HCT116 (cell line): ENCODE measurements around the gene SLC45A2. TPM values are rescaled to one million over a fixed set of nuclear protein-coding genes. Genes with fewer than 3 reads are reported as not detected.

Experiments
- ATAC-seq: fragments of 200-7000 bp; cut with Tn5 transposase; 2 replicates; pipeline ENCODE4 v1.9.1; 2020; ENCODE audit warnings: mild to moderate bottlenecking, moderate library complexity
- BruUV-seq: library from RNA; stranded (reverse); fragments of 400-500 nt; replicated peaks from 2 replicates; lab custom pipeline; 2021; lab: Mats Ljungman, UMichigan
- CTCF ChIA-PET: fragments of 300-600 bp; sonication (Branson Sonifier 250); formaldehyde crosslinking; loops from one replicate; lab custom pipeline; 2021; ENCODE audit warnings: antibody characterized with exemption; lab: Charles Lee
- POLR2A ChIA-PET: fragments of 300-600, 350-600 bp; sonication (Branson Sonifier 250); formaldehyde crosslinking; loops from one replicate; lab custom pipeline; 2021; ENCODE audit warnings: antibody characterized with exemption; lab: Charles Lee
- RAD21 ChIA-PET, 2 experiments: fragments of 300-600 bp; sonication (Branson Sonifier 250); formaldehyde crosslinking; loops; one replicate each; lab custom pipeline; 2023; ENCODE audit warnings: low total read pairs in 2 of 2; ENCODE audit not compliant: uncharacterized antibody in 2 of 2, unreplicated experiment in 2 of 2, low non-redundant PET in 1 of 2; lab: Charles Lee
- DNase-seq: peaks from one replicate; pipeline ENCODE4 v3.0.0-alpha.2; 2010; ENCODE audit warnings: low read depth, low spot score
- H2AFZ ChIP-seq: fragments of 200-600 bp; shearing (Covaris generic), sonication (generic); 2 replicates; pipeline ENCODE4 v1.6.1; 2017; ENCODE audit warnings: low read depth, mixed run types, mixed read lengths, antibody characterized with exemption, low read length; ENCODE audit not compliant: poor library complexity, severe bottlenecking
- H3K27ac ChIP-seq: 2 replicates; pipeline ENCODE4 v1.5.1; 2012; ENCODE audit warnings: low read depth, low read length
- H3K27me3 ChIP-seq: fragments of 200-600 bp; sonication (generic); 2 replicates; pipeline ENCODE4 v1.6.1; 2016; ENCODE audit warnings: mixed run types, low read length, mixed read lengths; ENCODE audit not compliant: insufficient read depth
- H3K36me3 ChIP-seq, 2 experiments: fragments of 200-500 bp in 1 of 2; fragments of 200-600 bp in 1 of 2; sonication (Bioruptor generic) in 1 of 2; sonication (generic) in 1 of 2; 2 replicates each; pipeline versions ENCODE4 v1.5.1 to v1.6.1; 2014 to 2016; ENCODE audit warnings: low read length in 2 of 2, inconsistent platforms in 1 of 2, mixed read lengths in 1 of 2, mixed run types in 1 of 2; ENCODE audit not compliant: insufficient read depth in 2 of 2, control insufficient read depth in 1 of 2
- H3K4me1 ChIP-seq, 2 experiments: fragments of 200-600 bp in 1 of 2; sonication (generic) in 1 of 2; 2 replicates each; pipeline versions ENCODE4 v1.5.1 to v1.6.1; 2012 to 2017; ENCODE audit warnings: low read length in 2 of 2, inconsistent platforms in 1 of 2, mild to moderate bottlenecking in 1 of 2, mixed read lengths in 1 of 2, mixed run types in 1 of 2, moderate library complexity in 1 of 2; ENCODE audit not compliant: insufficient read depth in 2 of 2, control insufficient read depth in 1 of 2
- H3K4me2 ChIP-seq: fragments of 200-600 bp; sonication (generic); 2 replicates; pipeline ENCODE4 v1.6.1; 2017; ENCODE audit warnings: mixed run types, low read length, mixed read lengths
- H3K4me3 ChIP-seq, 2 experiments: fragments of 200-600 bp in 1 of 2; sonication (generic) in 1 of 2; replicated peaks in 1 of 2; 2 replicates each; pipeline ENCODE4 v1.5.1; 2011 to 2016; ENCODE audit warnings: low read length in 2 of 2, control low read depth in 1 of 2, low read depth in 1 of 2, mild to moderate bottlenecking in 1 of 2, mixed read lengths in 1 of 2, mixed run types in 1 of 2
- H3K79me2 ChIP-seq: fragments of 200-600 bp; sonication (generic); 2 replicates; pipeline ENCODE4 v1.6.1; 2017; ENCODE audit warnings: mild to moderate bottlenecking, mixed run types, low read length, moderate library complexity, mixed read lengths; ENCODE audit not compliant: insufficient read depth
- H3K9ac ChIP-seq: fragments of 200-600 bp; sonication (generic); 2 replicates; pipeline ENCODE4 v1.6.1; 2016; ENCODE audit warnings: low read length, mixed read lengths
- H3K9me2 ChIP-seq: fragments of 200-600 bp; sonication (generic), shearing (Covaris generic); 2 replicates; pipeline ENCODE4 v1.6.1; 2017; ENCODE audit warnings: mixed run types, mild to moderate bottlenecking, moderate library complexity; ENCODE audit not compliant: insufficient read depth
- H3K9me3 ChIP-seq, 2 experiments: fragments of 200-500 bp in 1 of 2; fragments of 200-600 bp in 1 of 2; sonication (Bioruptor generic) in 1 of 2; sonication (generic) in 1 of 2; 2 replicates each; pipeline ENCODE4 v1.6.1; 2014 to 2017; ENCODE audit warnings: low read length in 2 of 2, mixed read lengths in 2 of 2, inconsistent platforms in 1 of 2, low read depth in 1 of 2, mild to moderate bottlenecking in 1 of 2, mixed run types in 1 of 2, moderate library complexity in 1 of 2; ENCODE audit not compliant: control insufficient read depth in 1 of 2, insufficient read depth in 1 of 2
- H4K20me1 ChIP-seq: fragments of 200-600 bp; sonication (generic), shearing (Covaris generic); 2 replicates; pipeline ENCODE4 v1.6.1; 2017; ENCODE audit warnings: mixed run types, mild to moderate bottlenecking, moderate library complexity; ENCODE audit not compliant: insufficient read depth
- CBX3 ChIP-seq: IDR thresholded peaks from 2 replicates; pipeline ENCODE4 v1.6.1; 2012; ENCODE audit warnings: low read depth
- CEBPB ChIP-seq: IDR thresholded peaks from 2 replicates; pipeline ENCODE4 v1.6.1; 2012; ENCODE audit warnings: low read depth
- CTCF ChIP-seq, 3 experiments: fragments of 200-600 bp in 1 of 3; sonication (generic) in 1 of 3; IDR thresholded peaks in 2 of 3; conservative IDR thresholded peaks in 1 of 3; 2 replicates each; pipeline ENCODE4 v1.5.1; 2012 to 2017; ENCODE audit warnings: low read depth in 2 of 3, low read length in 2 of 3, antibody characterized with exemption in 1 of 3, borderline replicate concordance in 1 of 3, control low read depth in 1 of 3, mild to moderate bottlenecking in 1 of 3, mixed read lengths in 1 of 3, mixed run types in 1 of 3, moderate library complexity in 1 of 3; ENCODE audit not compliant: insufficient read depth in 1 of 3
- EGR1 ChIP-seq: IDR thresholded peaks from 2 replicates; pipeline ENCODE4 v1.6.1; 2012; ENCODE audit warnings: low read depth
- FOSL1 ChIP-seq: IDR thresholded peaks from 2 replicates; pipeline ENCODE4 v1.6.1; 2012; ENCODE audit warnings: low read depth
- RAD21 ChIP-seq: IDR thresholded peaks from 2 replicates; pipeline ENCODE4 v1.6.1; 2012; ENCODE audit warnings: low read depth, mild to moderate bottlenecking
- REST ChIP-seq: IDR thresholded peaks from 2 replicates; pipeline ENCODE4 v1.6.1; 2012; ENCODE audit warnings: low read depth
- SIN3A ChIP-seq: IDR thresholded peaks from 2 replicates; pipeline ENCODE4 v1.6.1; 2012; ENCODE audit warnings: low read depth
- TCF7L2 ChIP-seq: IDR thresholded peaks from 2 replicates; pipeline ENCODE4 v1.7.0; 2011; ENCODE audit warnings: borderline replicate concordance, inconsistent platforms; ENCODE audit not compliant: insufficient read depth, insufficient read length; ENCODE audit errors: extremely low read depth
- YY1 ChIP-seq: IDR thresholded peaks from 2 replicates; pipeline ENCODE4 v1.6.1; 2011; ENCODE audit warnings: low read length, low read depth, moderate library complexity, mild to moderate bottlenecking; ENCODE audit not compliant: insufficient replicate concordance; ENCODE audit errors: extremely low read depth
- ZFX ChIP-seq: fragments of 450-650 bp; IDR thresholded peaks from 2 replicates; pipeline ENCODE4 v1.6.1; 2017
- ZNF274 ChIP-seq: fragments of 200-500 bp; sonication (Bioruptor generic); IDR thresholded peaks from 2 replicates; pipeline ENCODE4 v1.6.1; 2014; ENCODE audit warnings: mild to moderate bottlenecking, low read depth, low read length, inconsistent platforms
- intact Hi-C: fragments of 100-400 bp; cut with micrococcal nuclease; formaldehyde crosslinking; loops from 2 replicates; pipeline ENCODE4 v1.10.0; 2022
- total RNA-seq: library from RNA; stranded (reverse); gene quantifications from one replicate; pipeline ENCODE4 v1.2.1, GENCODE V29; 2021; ENCODE audit not compliant: unreplicated experiment
- TF ChIP-seq, protein P1 (sequence below): IDR thresholded peaks from 2 replicates; pipeline ENCODE4 v1.6.1; 2012

SLC45A2 gene
- total RNA-seq, 1 experiment from 2014 or later: not detected

DNA sequence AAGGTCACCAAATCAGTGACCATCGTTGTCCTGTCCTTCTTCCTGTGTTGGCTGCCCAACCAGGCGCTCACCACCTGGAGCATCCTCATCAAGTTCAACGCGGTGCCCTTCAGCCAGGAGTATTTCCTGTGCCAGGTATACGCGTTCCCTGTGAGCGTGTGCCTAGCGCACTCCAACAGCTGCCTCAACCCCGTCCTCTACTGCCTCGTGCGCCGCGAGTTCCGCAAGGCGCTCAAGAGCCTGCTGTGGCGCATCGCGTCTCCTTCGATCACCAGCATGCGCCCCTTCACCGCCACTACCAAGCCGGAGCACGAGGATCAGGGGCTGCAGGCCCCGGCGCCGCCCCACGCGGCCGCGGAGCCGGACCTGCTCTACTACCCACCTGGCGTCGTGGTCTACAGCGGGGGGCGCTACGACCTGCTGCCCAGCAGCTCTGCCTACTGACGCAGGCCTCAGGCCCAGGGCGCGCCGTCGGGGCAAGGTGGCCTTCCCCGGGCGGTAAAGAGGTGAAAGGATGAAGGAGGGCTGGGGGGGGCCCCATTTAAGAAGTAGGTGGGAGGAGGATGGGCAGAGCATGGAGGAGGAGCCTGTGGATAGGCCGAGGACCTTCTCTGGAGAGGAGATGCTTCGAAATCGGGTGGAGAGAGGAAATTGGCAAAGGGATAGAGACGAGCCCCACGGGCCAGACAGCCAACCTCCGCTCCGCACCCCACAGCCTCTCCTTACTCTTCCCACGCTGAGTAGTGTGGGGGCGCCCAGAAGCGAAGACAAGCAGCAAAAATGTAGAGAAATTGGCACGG lies 46.6 kb downstream of the SLC45A2 start (continued):
- TF ChIP-seq CBX3 (no peak), CEBPB (no peak), ZNF274 (no peak), TCF7L2 (no peak), CTCF (IDR thresholded peaks at IDR 0.05 in 2 of 3, conservative IDR thresholded peaks at IDR 0.05 in 1 of 3; ENCODE audit: borderline replicate concordance in 1 of 3, insufficient read depth in 1 of 3, low read depth in 2 of 3, low read length in 2 of 3) (no peak), YY1 (no peak), ZFX (no peak)

DNA sequence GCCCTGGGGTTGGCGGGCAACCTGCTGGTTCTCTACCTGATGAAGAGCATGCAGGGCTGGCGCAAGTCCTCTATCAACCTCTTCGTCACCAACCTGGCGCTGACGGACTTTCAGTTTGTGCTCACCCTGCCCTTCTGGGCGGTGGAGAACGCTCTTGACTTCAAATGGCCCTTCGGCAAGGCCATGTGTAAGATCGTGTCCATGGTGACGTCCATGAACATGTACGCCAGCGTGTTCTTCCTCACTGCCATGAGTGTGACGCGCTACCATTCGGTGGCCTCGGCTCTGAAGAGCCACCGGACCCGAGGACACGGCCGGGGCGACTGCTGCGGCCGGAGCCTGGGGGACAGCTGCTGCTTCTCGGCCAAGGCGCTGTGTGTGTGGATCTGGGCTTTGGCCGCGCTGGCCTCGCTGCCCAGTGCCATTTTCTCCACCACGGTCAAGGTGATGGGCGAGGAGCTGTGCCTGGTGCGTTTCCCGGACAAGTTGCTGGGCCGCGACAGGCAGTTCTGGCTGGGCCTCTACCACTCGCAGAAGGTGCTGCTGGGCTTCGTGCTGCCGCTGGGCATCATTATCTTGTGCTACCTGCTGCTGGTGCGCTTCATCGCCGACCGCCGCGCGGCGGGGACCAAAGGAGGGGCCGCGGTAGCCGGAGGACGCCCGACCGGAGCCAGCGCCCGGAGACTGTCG lies 47.3 kb downstream of the SLC45A2 start:
- Histone ChIP-seq H3K27me3 (peaks cover 38% of the 10 kb centered on the region), H2AFZ (no peak overlapping the region), H3K79me2 (no peaks in the 10 kb centered on the region), H3K4me1 (no peaks in the 10 kb centered on the region), H3K4me3 (no peak overlapping the region), H3K9ac (no peak overlapping the region), H3K36me3 (no peaks in the 10 kb centered on the region), H3K4me2 (no peak overlapping the region), H3K9me3 (no peaks in the 10 kb centered on the region), H3K27ac (no peak overlapping the region), H3K9me2 (no peaks in the 10 kb centered on the region), H4K20me1 (no peaks in the 10 kb centered on the region)
- RAD21 ChIA-PET: no interaction called here
- POLR2A ChIA-PET: no interaction called here
- TF ChIP-seq FOSL1 (no peak), CBX3 (no peak), REST (no peak), RAD21 (no peak), EGR1 (no peak), ZNF274 (no peak), SIN3A (no peak)
- TF ChIP-seq, protein P1, sequence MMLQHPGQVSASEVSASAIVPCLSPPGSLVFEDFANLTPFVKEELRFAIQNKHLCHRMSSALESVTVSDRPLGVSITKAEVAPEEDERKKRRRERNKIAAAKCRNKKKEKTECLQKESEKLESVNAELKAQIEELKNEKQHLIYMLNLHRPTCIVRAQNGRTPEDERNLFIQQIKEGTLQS: no peak
- BruUV-seq: no TSS peak
- ATAC-seq (no peak), DNase-seq (no peak)
- intact Hi-C loops: no loop called here
- CTCF ChIA-PET: no interaction called here
